Suppressor macrophage treated with lipopolysaccharide for 4 hours (primary cell): ENCODE measurements around the gene TNIK.
"Not testable (repeated sequence)": the region's sequence is repeated elsewhere in the genome, so short reads cannot be mapped to it uniquely, and the experiment has no call there.

Experiments
- DNase-seq: peaks from one replicate; pipeline ENCODE4 v3.0.0-alpha.2; 2020

The TNIK gene

GRCh38 chr3:171248426-171249111 is 211.6 kb downstream of the TNIK start:
- no peak for DNase-seq

- no peak for DNase-seq
Measured at GRCh38 chr3:171245796-171246765, 214.1 kb downstream of the TNIK start.

- DNase-seq = no peak
Measured at GRCh38 chr3:171242951-171243350, 217.3 kb downstream of the TNIK start.

GRCh38 chr3:171242170-171242569 is 218.0 kb downstream of the TNIK start:
- no peak for DNase-seq

- not testable (repeated sequence) for DNase-seq
Measured at GRCh38 chr3:171241655-171242054, 218.6 kb downstream of the TNIK start.

- no peak for DNase-seq
Measured at GRCh38 chr3:171240504-171240835, 219.7 kb downstream of the TNIK start.

- no peak for DNase-seq
Measured at GRCh38 chr3:171239757-171240503, 220.3 kb downstream of the TNIK start.

- no peak for DNase-seq
Measured at GRCh38 chr3:171237009-171237385, 223.2 kb downstream of the TNIK start.

- DNase-seq = no peak
Measured at GRCh38 chr3:171236265-171237008, 223.8 kb downstream of the TNIK start.

GRCh38 chr3:171234298-171235010 is 225.8 kb downstream of the TNIK start:
- DNase-seq = no peak

GRCh38 chr3:171231361-171231760 is 228.8 kb downstream of the TNIK start:
- DNase-seq = no peak

GRCh38 chr3:171230865-171231264 is 229.3 kb downstream of the TNIK start:
- no peak for DNase-seq

- DNase-seq = no peak
Measured at GRCh38 chr3:171229173-171229572, 231.0 kb downstream of the TNIK start.

GRCh38 chr3:171228240-171228639 is 232.0 kb downstream of the TNIK start:
- DNase-seq = no peak

- no peak for DNase-seq
Measured at GRCh38 chr3:171227828-171228227, 232.4 kb downstream of the TNIK start.

GRCh38 chr3:171227359-171227758 is 232.8 kb downstream of the TNIK start:
- DNase-seq = no peak

GRCh38 chr3:171226794-171227193 is 233.4 kb downstream of the TNIK start:
- no peak for DNase-seq

GRCh38 chr3:171225708-171226107 is 234.5 kb downstream of the TNIK start:
- no peak for DNase-seq

GRCh38 chr3:171225165-171225564 is 235.0 kb downstream of the TNIK start:
- DNase-seq = no peak

- no peak for DNase-seq
Measured at GRCh38 chr3:171223396-171223795, 236.8 kb downstream of the TNIK start.

- no peak for DNase-seq
Measured at GRCh38 chr3:171222995-171223394, 237.2 kb downstream of the TNIK start.

GRCh38 chr3:171221597-171221996 is 238.6 kb downstream of the TNIK start:
- DNase-seq = no peak
